Body of pancreas (tissue), 4 donors: Measurements from ENCODE around the gene LAMA2. TPM values are rescaled to one million over a fixed set of nuclear protein-coding genes. Genes with fewer than 3 reads are reported as not detected.
"Not testable (repeated sequence)": the region's sequence is repeated elsewhere in the genome, so short reads cannot be mapped to it uniquely, and the experiment has no call there.

Source experiments
- ATAC-seq: fragments of 150-250 bp; one replicate; pipeline ENCODE4 v1.9.1; 2016
- DNase-seq, 4 donors: peaks; one replicate each; pipeline ENCODE4 v3.0.0-alpha.2; 2019
- H3K27ac ChIP-seq, 4 donors: fragments of 200-600 bp; sonication (generic); 1 replicate in 3 of 4; 2 replicates in 1 of 4; pipeline versions ENCODE4 v1.5.1 to v1.6.1; 2016 to 2019; ENCODE audit warnings: mild to moderate bottlenecking in 1 of 4, mixed read lengths in 1 of 4, moderate library complexity in 1 of 4
- H3K27me3 ChIP-seq, 2 donors: fragments of 200-600 bp; sonication (generic); one replicate each; pipeline ENCODE4 v1.6.0; 2016; ENCODE audit warnings: mild to moderate bottlenecking in 1 of 2
- H3K36me3 ChIP-seq, 2 donors: fragments of 200-600 bp; sonication (generic); replicated peaks in 1 of 2; 2 replicates each; pipeline ENCODE4 v1.5.1; 2016; ENCODE audit warnings: low read depth in 2 of 2; ENCODE audit not compliant: insufficient read depth in 1 of 2
- H3K4me1 ChIP-seq: fragments of 200-600 bp; sonication (generic); one replicate; pipeline ENCODE4 v1.6.0; 2016
- H3K4me3 ChIP-seq, 2 donors: fragments of 200-600 bp; sonication (generic); 1 replicate in 1 of 2; 2 replicates in 1 of 2; pipeline ENCODE4 v1.5.1; 2016 to 2019
- H3K9me3 ChIP-seq, 3 donors: fragments of 200-600 bp; sonication (generic); 1 replicate in 2 of 3; 2 replicates in 1 of 3; pipeline ENCODE4 v1.5.1; 2016
- CTCF ChIP-seq, 7 experiments: fragments of 450-650 bp in 4 of 7; fragments of 200-600 bp in 3 of 7; sonication (generic) in 3 of 7; IDR thresholded peaks; one replicate each; pipeline ENCODE4 v1.5.1; 2016 to 2019; ENCODE audit warnings: antibody characterized with exemption in 7 of 7
- POLR2A ChIP-seq, 3 donors: fragments of 450-650 bp; IDR thresholded peaks; one replicate each; pipeline ENCODE4 v1.6.1; 2016; ENCODE audit warnings: antibody characterized with exemption in 3 of 3, mild to moderate bottlenecking in 2 of 3
- WGBS, 2 donors: methylation state at CpG; one replicate each; pipeline ENCODE4 v1.1.5; 2017; 5-methylcytosine and 5-hydroxymethylcytosine counted together
- intact Hi-C: fragments of 100-400 bp; cut with DNase I; formaldehyde crosslinking; loops from one replicate; pipeline ENCODE4 v1.15.1; 2023
- total RNA-seq, 2 donors: library from RNA; depleted of rRNA; stranded (reverse); fragments of >200 nt; gene quantifications; one replicate each; pipeline ENCODE4 v1.1.0, GENCODE V29; 2016

LAMA2 gene
- total RNA-seq, 2 donors from 2014 or later, result 43.3 to 54.7 TPM

- no peak overlapping the region for H3K27ac ChIP-seq
- no peaks in the 10 kb centered on the region for H3K36me3 ChIP-seq
- no peaks in the 10 kb centered on the region for H3K27me3 ChIP-seq
- WGBS, 2 donors, result 47 to 55% methylated on average over 2 of the region's 2 CpGs
- H3K4me1 ChIP-seq, result no peaks in the 10 kb centered on the region
- H3K9me3 ChIP-seq, result no peaks in the 10 kb centered on the region
- DNase-seq, result no peak
- TF ChIP-seq CTCF (IDR thresholded peaks at IDR 0.05), result no peak
- no peak for TF ChIP-seq POLR2A (IDR thresholded peaks at IDR 0.05)
- intact Hi-C loops, result no loop called here
- ATAC-seq, result no peak
- no peak overlapping the region for H3K4me3 ChIP-seq
These were observed 176.7 kb downstream of the LAMA2 start for GRCh38 chr6:129059650-129060049.

- Histone ChIP-seq H3K9me3 (no peaks in the 10 kb centered on the region), H3K36me3 (no peaks in the 10 kb centered on the region), H3K27ac (no peak overlapping the region), H3K4me1 (no peaks in the 10 kb centered on the region), H3K27me3 (no peaks in the 10 kb centered on the region), H3K4me3 (no peak overlapping the region)
- TF ChIP-seq POLR2A (IDR thresholded peaks at IDR 0.05), result no peak
- TF ChIP-seq CTCF (IDR thresholded peaks at IDR 0.05), result no peak
- DNase-seq, result no peak
- intact Hi-C loops, result no loop called here
- no peak for ATAC-seq
These were observed 186.1 kb downstream of the LAMA2 start for GRCh38 chr6:129069006-129069405.

- TF ChIP-seq POLR2A (IDR thresholded peaks at IDR 0.05) (no peak), CTCF (IDR thresholded peaks at IDR 0.05) (no peak)
- Histone ChIP-seq H3K27me3 (no peaks in the 10 kb centered on the region), H3K4me3 (no peak overlapping the region), H3K9me3 (no peaks in the 10 kb centered on the region), H3K27ac (no peak overlapping the region), H3K36me3 (no peaks in the 10 kb centered on the region), H3K4me1 (no peaks in the 10 kb centered on the region)
- intact Hi-C loops, result no loop called here
- ATAC-seq (no peak), DNase-seq (no peak)
- WGBS, 2 donors, result 79 to 81% methylated on average over 2 of the region's 2 CpGs
These were observed 190.1 kb downstream of the LAMA2 start for GRCh38 chr6:129073051-129073450.

DNA sequence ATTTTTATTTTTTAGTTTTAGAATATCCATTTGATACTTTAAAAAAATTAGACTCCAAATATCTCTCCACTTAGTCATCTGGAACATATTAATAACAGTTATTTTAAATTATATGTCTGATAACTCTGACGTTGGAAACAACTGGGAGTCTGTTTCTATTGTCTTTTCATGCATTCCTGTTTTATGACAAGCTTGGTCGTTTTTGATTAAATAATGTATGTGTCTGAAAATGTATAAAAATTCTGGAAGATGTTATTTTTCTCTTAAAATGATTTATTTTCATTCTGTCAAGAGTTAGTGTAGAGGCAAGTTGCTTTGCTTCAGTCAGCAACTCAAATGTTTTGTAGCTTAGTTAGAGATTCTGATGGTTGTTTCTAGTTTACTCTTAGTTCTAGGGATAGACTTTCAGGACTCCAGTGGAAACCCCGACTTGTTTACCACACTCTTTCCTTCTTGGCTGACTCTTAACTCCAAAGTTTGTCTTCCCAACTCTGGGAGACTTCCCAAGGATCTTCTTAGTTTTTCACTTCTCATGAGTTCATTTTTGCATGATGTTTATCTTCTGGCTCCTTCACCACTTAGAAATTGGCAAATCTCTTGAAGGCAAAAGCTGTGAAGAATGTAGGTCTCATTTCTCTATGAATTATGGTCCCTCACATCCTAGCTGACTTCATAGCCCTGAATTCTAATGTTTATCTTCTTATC, 190.9 kb downstream of the LAMA2 start:
- Histone ChIP-seq H3K4me1 (no peaks in the 10 kb centered on the region), H3K27ac (no peak overlapping the region), H3K36me3 (no peaks in the 10 kb centered on the region), H3K4me3 (no peak overlapping the region), H3K27me3 (no peaks in the 10 kb centered on the region), H3K9me3 (no peaks in the 10 kb centered on the region)
- WGBS, 2 donors, result 34 to 38% methylated on average over 3 of the region's 3 CpGs
- DNase-seq, result no peak
- intact Hi-C loops, result no loop called here
- TF ChIP-seq POLR2A (IDR thresholded peaks at IDR 0.05) (no peak), CTCF (IDR thresholded peaks at IDR 0.05) (no peak)
- no peak for ATAC-seq

GRCh38 chr6:129084406-129084805, 201.5 kb downstream of the LAMA2 start:
- ATAC-seq (no peak), DNase-seq (no peak)
- H3K4me1 ChIP-seq, result no peaks in the 10 kb centered on the region
- no peak overlapping the region for H3K27ac ChIP-seq
- no peak for TF ChIP-seq CTCF (IDR thresholded peaks at IDR 0.05)
- TF ChIP-seq POLR2A (IDR thresholded peaks at IDR 0.05), result no peak
- intact Hi-C loops, result no loop called here
- H3K36me3 ChIP-seq, result no peaks in the 10 kb centered on the region
- no peak overlapping the region for H3K4me3 ChIP-seq
- H3K27me3 ChIP-seq, result no peaks in the 10 kb centered on the region
- H3K9me3 ChIP-seq, result peaks cover 0 to under 1% (median 0%) of the 10 kb centered on the region in 3 donors

DNA sequence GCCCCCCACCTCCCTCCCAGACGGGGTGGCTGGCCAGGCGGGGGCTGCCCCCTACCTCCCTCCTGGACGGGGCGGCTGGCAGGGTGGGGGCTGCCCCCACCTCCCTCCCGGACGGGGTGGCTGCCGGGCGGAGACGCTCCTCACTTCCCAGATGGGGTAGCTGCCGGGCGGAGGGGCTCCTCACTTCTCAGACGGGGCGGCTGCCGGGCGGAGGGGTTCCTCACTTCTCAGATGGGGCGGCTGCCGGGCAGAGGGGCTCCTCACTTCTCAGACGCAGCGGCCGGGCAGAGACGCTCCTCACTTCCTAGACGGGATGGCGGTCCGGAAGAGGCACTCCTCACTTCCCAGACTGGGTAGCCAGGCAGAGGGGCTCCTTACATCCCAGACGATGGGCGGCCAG, 205.5 kb downstream of the LAMA2 start:
- H3K4me3 ChIP-seq, intact Hi-C loops, H3K9me3 ChIP-seq, H3K27me3 ChIP-seq, DNase-seq, H3K36me3 ChIP-seq, H3K4me1 ChIP-seq, ATAC-seq, H3K27ac ChIP-seq: not testable (repeated sequence)
- WGBS, 2 donors, result 87 to 93% methylated on average over 4 to 15 of the region's 26 CpGs
